Measurements from ENCODE around the gene SYNPR. TPM values are rescaled to one million over a fixed set of nuclear protein-coding genes. Genes with fewer than 3 reads are reported as not detected.

The SYNPR gene
- total RNA-seq, 2 experiments from 2014 or later = not detected

- no peak overlapping the region for H2AFZ ChIP-seq (ENCODE audit: low read length)
- H3K9me2 ChIP-seq (ENCODE audit: insufficient read depth, low read length) = no peaks in the 10 kb centered on the region
- no peaks in the 10 kb centered on the region for H3K79me2 ChIP-seq (ENCODE audit: insufficient read depth, low read depth, low read length)
- H4K20me1 ChIP-seq (ENCODE audit: insufficient read depth, low read length) = no peaks in the 10 kb centered on the region
- TF ChIP-seq CTCF (conservative IDR thresholded peaks at IDR 0.05; ENCODE audit: low read length) = no peak
- intact Hi-C loops (cut with micrococcal nuclease; ENCODE audit: unreplicated experiment) = no loop called here
- CTCF ChIA-PET (ENCODE audit: unreplicated experiment) = no interaction called here
- H3K27ac ChIP-seq (ENCODE audit: low read depth, low read length, poor library complexity, severe bottlenecking) = no peak overlapping the region
- H3K4me1 ChIP-seq (ENCODE audit: insufficient read depth, low read length, poor library complexity, severe bottlenecking) = no peaks in the 10 kb centered on the region
- DNase-seq (ENCODE audit: low spot score) = no peak
- no peak overlapping the region for H3K4me3 ChIP-seq (ENCODE audit: low read depth, low read length, poor library complexity, severe bottlenecking)
- POLR2A ChIA-PET = interaction anchor here (0.7 kb wide), 1 partner anchor 17 kb away, joined by 3 read pairs; no protein-coding TSS in a partner anchor
- H3K9me3 ChIP-seq (ENCODE audit: low read length) = no peaks in the 10 kb centered on the region
- no peak overlapping the region for H3K4me2 ChIP-seq (ENCODE audit: low read length)
- no TSS peak for BruUV-seq (replicated peaks)
- no peaks in the 10 kb centered on the region for H3K36me3 ChIP-seq (ENCODE audit: insufficient read depth, low read length)
These were observed 117.9 kb downstream of the SYNPR start for GRCh38 chr3:63395960-63396359.

- H3K79me2 ChIP-seq (ENCODE audit: insufficient read depth, low read depth, low read length) = no peaks in the 10 kb centered on the region
These were observed 122.2 kb downstream of the SYNPR start for GRCh38 chr3:63400246-63400860.

GRCh38 chr3:63405882-63406281, 127.8 kb downstream of the SYNPR start:
- Histone ChIP-seq H3K4me2 (ENCODE audit: low read length) (no peak overlapping the region), H3K4me3 (ENCODE audit: low read depth, low read length, poor library complexity, severe bottlenecking) (no peak overlapping the region), H3K9me2 (ENCODE audit: insufficient read depth, low read length) (no peaks in the 10 kb centered on the region), H3K27ac (ENCODE audit: low read depth, low read length, poor library complexity, severe bottlenecking) (no peak overlapping the region), H3K79me2 (ENCODE audit: insufficient read depth, low read depth, low read length) (no peaks in the 10 kb centered on the region), H2AFZ (ENCODE audit: low read length) (no peak overlapping the region), H4K20me1 (ENCODE audit: insufficient read depth, low read length) (no peaks in the 10 kb centered on the region), H3K9me3 (ENCODE audit: low read length) (no peaks in the 10 kb centered on the region), H3K4me1 (ENCODE audit: insufficient read depth, low read length, poor library complexity, severe bottlenecking) (no peaks in the 10 kb centered on the region), H3K36me3 (ENCODE audit: insufficient read depth, low read length) (no peaks in the 10 kb centered on the region)
- no peak for DNase-seq (ENCODE audit: low spot score)
- BruUV-seq (replicated peaks) = no TSS peak
- POLR2A ChIA-PET = interaction anchor here (0.5 kb wide), 1 partner anchor 25 kb away, joined by 4 read pairs; no protein-coding TSS in a partner anchor
- intact Hi-C loops (cut with micrococcal nuclease; ENCODE audit: unreplicated experiment) = no loop called here
- TF ChIP-seq EZH2phosphoT487 (IDR thresholded peaks at IDR 0.05; ENCODE audit: borderline replicate concordance, low read depth, low read length) (no peak), CTCF (conservative IDR thresholded peaks at IDR 0.05; ENCODE audit: low read length) (no peak)
- CTCF ChIA-PET (ENCODE audit: unreplicated experiment) = no interaction called here

More at GRCh38 chr3:63400246-63400860, 122.2 kb downstream of the SYNPR start:
- H3K4me3 ChIP-seq (ENCODE audit: low read depth, low read length, poor library complexity, severe bottlenecking) = no peak overlapping the region
- TF ChIP-seq CTCF (conservative IDR thresholded peaks at IDR 0.05; ENCODE audit: low read length) = no peak
- TF ChIP-seq EZH2phosphoT487 (IDR thresholded peaks at IDR 0.05; ENCODE audit: borderline replicate concordance, low read depth, low read length) = no peak
- no peaks in the 10 kb centered on the region for H3K9me3 ChIP-seq (ENCODE audit: low read length)
- CTCF ChIA-PET (ENCODE audit: unreplicated experiment) = no interaction called here
- intact Hi-C loops (cut with micrococcal nuclease; ENCODE audit: unreplicated experiment) = no loop called here
- no peak overlapping the region for H3K4me2 ChIP-seq (ENCODE audit: low read length)
- no peak overlapping the region for H2AFZ ChIP-seq (ENCODE audit: low read length)
- no peaks in the 10 kb centered on the region for H3K9me2 ChIP-seq (ENCODE audit: insufficient read depth, low read length)
- no peak overlapping the region for H3K27ac ChIP-seq (ENCODE audit: low read depth, low read length, poor library complexity, severe bottlenecking)
- POLR2A ChIA-PET = no interaction called here
- no peak for DNase-seq (ENCODE audit: low spot score)
- no peaks in the 10 kb centered on the region for H3K36me3 ChIP-seq (ENCODE audit: insufficient read depth, low read length)
- H3K4me1 ChIP-seq (ENCODE audit: insufficient read depth, low read length, poor library complexity, severe bottlenecking) = no peaks in the 10 kb centered on the region
- no peaks in the 10 kb centered on the region for H4K20me1 ChIP-seq (ENCODE audit: insufficient read depth, low read length)
- no TSS peak for BruUV-seq (replicated peaks)

All from OCI-LY7 (cell line).